NK-92 (cell line): Measurements from ENCODE around the gene RELN.

Experiments used
- DNase-seq: peaks from one replicate; lab custom pipeline; 2025; ENCODE audit not compliant: unreplicated experiment; lab: John Stamatoyannopoulos, UW

Gene RELN

DNA sequence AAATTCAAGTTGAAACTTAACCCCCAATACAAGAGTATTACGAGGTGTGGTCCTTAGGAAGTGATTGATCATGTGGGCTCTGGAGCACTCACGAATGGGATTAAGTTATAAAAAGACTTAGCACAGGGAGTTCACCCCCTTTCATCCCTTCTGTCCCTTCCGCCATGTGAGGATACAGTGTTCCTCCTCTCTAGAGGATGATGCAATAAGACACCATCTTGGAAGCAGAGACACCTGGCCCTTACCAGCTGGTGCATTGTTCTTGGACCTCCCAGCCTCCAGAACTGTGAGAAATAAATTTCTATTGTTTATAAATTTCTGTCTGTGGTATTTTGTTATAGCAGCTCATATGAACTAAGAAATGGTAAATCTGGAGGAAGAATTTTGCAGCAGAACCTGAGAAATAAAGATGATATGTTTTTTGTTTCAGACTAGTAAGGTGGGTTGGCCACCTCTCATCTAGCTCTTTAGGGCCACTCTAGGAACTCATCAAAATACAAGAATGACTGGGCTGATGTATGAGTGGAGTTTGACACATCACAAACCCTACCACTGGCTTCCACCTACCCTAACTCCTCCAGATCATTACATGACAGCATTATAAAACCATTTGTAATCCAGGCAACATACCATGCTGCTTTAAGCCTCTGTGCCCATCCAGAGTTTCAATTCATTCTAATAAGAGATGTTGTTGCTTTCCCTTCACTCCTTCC is 565.8 kb downstream of the RELN start:
- DNase-seq, result no peak
